Measurements from ENCODE around the gene MSRB2.
"Not testable (repeated sequence)": the region's sequence is repeated elsewhere in the genome, so short reads cannot be mapped to it uniquely, and the experiment has no call there.

The MSRB2 gene

GRCh38 chr10:23070913-23071218 is 24.5 kb upstream of the MSRB2 start:
- Histone ChIP-seq H3K4me2 (ENCODE audit: low read length) (no peak overlapping the region), H2AFZ (ENCODE audit: low read length) (no peak overlapping the region), H3K4me3 (ENCODE audit: low read depth, low read length, poor library complexity, severe bottlenecking) (no peak overlapping the region), H3K79me2 (ENCODE audit: insufficient read depth, low read length) (no peaks in the 10 kb centered on the region), H3K9ac (ENCODE audit: low read length) (no peak overlapping the region), H3F3A (ENCODE audit: insufficient read depth, low read length) (no peaks in the 10 kb centered on the region), H3K4me1 (ENCODE audit: insufficient read depth, low read length, severe bottlenecking) (no peaks in the 10 kb centered on the region), H3K9me3 (ENCODE audit: low read length) (no peaks in the 10 kb centered on the region), H4K20me1 (ENCODE audit: insufficient read depth, low read length) (no peaks in the 10 kb centered on the region), H3K36me3 (ENCODE audit: insufficient read depth, low read length) (no peaks in the 10 kb centered on the region), H3K27me3 (ENCODE audit: insufficient read depth, low read length) (0 out of 2 replicates have a peak, but pooled peaks cover 4% of the 10 kb centered on the region), H3K9me2 (ENCODE audit: low read depth, low read length) (no peaks in the 10 kb centered on the region), H3K27ac (ENCODE audit: low read depth, low read length, poor library complexity, severe bottlenecking) (no peak overlapping the region)
- TF ChIP-seq, protein P1, sequence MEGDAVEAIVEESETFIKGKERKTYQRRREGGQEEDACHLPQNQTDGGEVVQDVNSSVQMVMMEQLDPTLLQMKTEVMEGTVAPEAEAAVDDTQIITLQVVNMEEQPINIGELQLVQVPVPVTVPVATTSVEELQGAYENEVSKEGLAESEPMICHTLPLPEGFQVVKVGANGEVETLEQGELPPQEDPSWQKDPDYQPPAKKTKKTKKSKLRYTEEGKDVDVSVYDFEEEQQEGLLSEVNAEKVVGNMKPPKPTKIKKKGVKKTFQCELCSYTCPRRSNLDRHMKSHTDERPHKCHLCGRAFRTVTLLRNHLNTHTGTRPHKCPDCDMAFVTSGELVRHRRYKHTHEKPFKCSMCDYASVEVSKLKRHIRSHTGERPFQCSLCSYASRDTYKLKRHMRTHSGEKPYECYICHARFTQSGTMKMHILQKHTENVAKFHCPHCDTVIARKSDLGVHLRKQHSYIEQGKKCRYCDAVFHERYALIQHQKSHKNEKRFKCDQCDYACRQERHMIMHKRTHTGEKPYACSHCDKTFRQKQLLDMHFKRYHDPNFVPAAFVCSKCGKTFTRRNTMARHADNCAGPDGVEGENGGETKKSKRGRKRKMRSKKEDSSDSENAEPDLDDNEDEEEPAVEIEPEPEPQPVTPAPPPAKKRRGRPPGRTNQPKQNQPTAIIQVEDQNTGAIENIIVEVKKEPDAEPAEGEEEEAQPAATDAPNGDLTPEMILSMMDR (IDR thresholded peaks at IDR 0.05; ENCODE audit: low read length): no peak
- TF ChIP-seq EZH2 (IDR thresholded peaks at IDR 0.05; ENCODE audit: borderline replicate concordance, low read length): no peak

GRCh38 chr10:23072593-23072992 is 22.8 kb upstream of the MSRB2 start:
- H3K27me3 ChIP-seq (ENCODE audit: insufficient read depth, low read length); H3K27ac ChIP-seq (ENCODE audit: low read depth, low read length, poor library complexity, severe bottlenecking); H3K36me3 ChIP-seq (ENCODE audit: insufficient read depth, low read length); H3F3A ChIP-seq (ENCODE audit: insufficient read depth, low read length); H3K4me1 ChIP-seq (ENCODE audit: insufficient read depth, low read length, severe bottlenecking); H3K9ac ChIP-seq (ENCODE audit: low read length); H3K9me3 ChIP-seq (ENCODE audit: low read length); H3K4me2 ChIP-seq (ENCODE audit: low read length); H3K79me2 ChIP-seq (ENCODE audit: insufficient read depth, low read length); H3K4me3 ChIP-seq (ENCODE audit: low read depth, low read length, poor library complexity, severe bottlenecking); H4K20me1 ChIP-seq (ENCODE audit: insufficient read depth, low read length); H3K9me2 ChIP-seq (ENCODE audit: low read depth, low read length); H2AFZ ChIP-seq (ENCODE audit: low read length): not testable (repeated sequence)

- Histone ChIP-seq H3F3A (ENCODE audit: insufficient read depth, low read length) (no peaks in the 10 kb centered on the region), H3K4me2 (ENCODE audit: low read length) (no peak overlapping the region), H4K20me1 (ENCODE audit: insufficient read depth, low read length) (no peaks in the 10 kb centered on the region), H3K36me3 (ENCODE audit: insufficient read depth, low read length) (no peaks in the 10 kb centered on the region), H2AFZ (ENCODE audit: low read length) (no peak overlapping the region), H3K4me1 (ENCODE audit: insufficient read depth, low read length, severe bottlenecking) (no peaks in the 10 kb centered on the region), H3K27ac (ENCODE audit: low read depth, low read length, poor library complexity, severe bottlenecking) (no peak overlapping the region), H3K9me2 (ENCODE audit: low read depth, low read length) (no peaks in the 10 kb centered on the region), H3K9ac (ENCODE audit: low read length) (no peak overlapping the region), H3K4me3 (ENCODE audit: low read depth, low read length, poor library complexity, severe bottlenecking) (no peak overlapping the region), H3K27me3 (ENCODE audit: insufficient read depth, low read length) (0 out of 2 replicates have a peak, but pooled peaks cover 4% of the 10 kb centered on the region), H3K79me2 (ENCODE audit: insufficient read depth, low read length) (no peaks in the 10 kb centered on the region), H3K9me3 (ENCODE audit: low read length) (no peaks in the 10 kb centered on the region)
- no peak for TF ChIP-seq EZH2 (IDR thresholded peaks at IDR 0.05; ENCODE audit: borderline replicate concordance, low read length)
- TF ChIP-seq, protein P1 (IDR thresholded peaks at IDR 0.05; ENCODE audit: low read length): no peak
These were observed 21.9 kb upstream of the MSRB2 start for GRCh38 chr10:23073527-23073926.

GRCh38 chr10:23075672-23076071 is 19.7 kb upstream of the MSRB2 start:
- Histone ChIP-seq H3K9ac (ENCODE audit: low read length) (no peak overlapping the region), H3F3A (ENCODE audit: insufficient read depth, low read length) (no peaks in the 10 kb centered on the region), H3K27ac (ENCODE audit: low read depth, low read length, poor library complexity, severe bottlenecking) (no peak overlapping the region), H3K4me1 (ENCODE audit: insufficient read depth, low read length, severe bottlenecking) (no peaks in the 10 kb centered on the region), H3K9me2 (ENCODE audit: low read depth, low read length) (no peaks in the 10 kb centered on the region), H2AFZ (ENCODE audit: low read length) (no peak overlapping the region), H3K79me2 (ENCODE audit: insufficient read depth, low read length) (no peaks in the 10 kb centered on the region), H3K9me3 (ENCODE audit: low read length) (no peaks in the 10 kb centered on the region), H3K27me3 (ENCODE audit: insufficient read depth, low read length) (0 out of 2 replicates have a peak, but pooled peaks cover 4% of the 10 kb centered on the region), H3K36me3 (ENCODE audit: insufficient read depth, low read length) (no peaks in the 10 kb centered on the region), H4K20me1 (ENCODE audit: insufficient read depth, low read length) (no peaks in the 10 kb centered on the region), H3K4me3 (ENCODE audit: low read depth, low read length, poor library complexity, severe bottlenecking) (no peak overlapping the region), H3K4me2 (ENCODE audit: low read length) (no peak overlapping the region)
- TF ChIP-seq EZH2 (IDR thresholded peaks at IDR 0.05; ENCODE audit: borderline replicate concordance, low read length): no peak
- TF ChIP-seq, protein P1 (IDR thresholded peaks at IDR 0.05; ENCODE audit: low read length): no peak

Data from OCI-LY1 (cell line).